Smooth muscle cell (in vitro differentiated cells): ENCODE measurements around the gene HOXA5. TPM values are rescaled to one million over a fixed set of nuclear protein-coding genes. Genes with fewer than 3 reads are reported as not detected.
A peak's percentile ranks its signal among the peaks of the same experiment; 100 is the strongest.

Experiments
- DNase-seq: peaks from one replicate; lab custom pipeline; 2025; ENCODE audit not compliant: unreplicated experiment; lab: John Stamatoyannopoulos, UW
- H2AFZ ChIP-seq: fragments of 200-600 bp; sonication (generic); 2 replicates; pipeline ENCODE4 v1.6.0; 2016; ENCODE audit warnings: antibody characterized with exemption, low read depth, mild to moderate bottlenecking
- H3F3A ChIP-seq: fragments of 200-600 bp; sonication (generic); 2 replicates; pipeline ENCODE4 v1.6.0; 2017; ENCODE audit warnings: antibody characterized with exemption, low read depth
- H3K27ac ChIP-seq: fragments of 200-600 bp; sonication (generic); 2 replicates; pipeline ENCODE4 v1.5.1; 2016; ENCODE audit warnings: low read depth, mild to moderate bottlenecking
- H3K27me3 ChIP-seq: fragments of 200-600 bp; sonication (generic); 2 replicates; pipeline ENCODE4 v1.6.1; 2016; ENCODE audit warnings: low read depth, mild to moderate bottlenecking
- H3K36me3 ChIP-seq: fragments of 200-600 bp; sonication (generic); 2 replicates; pipeline ENCODE4 v1.5.1; 2016; ENCODE audit warnings: low read depth
- H3K4me1 ChIP-seq: fragments of 200-600 bp; sonication (generic); 2 replicates; pipeline ENCODE4 v1.5.1; 2016; ENCODE audit warnings: low read depth
- H3K4me2 ChIP-seq: fragments of 200-600 bp; sonication (generic); 2 replicates; pipeline ENCODE4 v1.6.0; 2016; ENCODE audit warnings: mild to moderate bottlenecking
- H3K4me3 ChIP-seq: fragments of 200-600 bp; sonication (generic); 2 replicates; pipeline ENCODE4 v1.5.1; 2016; ENCODE audit warnings: mild to moderate bottlenecking
- H3K79me2 ChIP-seq: fragments of 200-600 bp; sonication (generic); 2 replicates; pipeline ENCODE4 v1.6.0; 2016; ENCODE audit warnings: low read depth, mild to moderate bottlenecking
- H3K9ac ChIP-seq: fragments of 200-600 bp; sonication (generic); 2 replicates; pipeline ENCODE4 v1.6.0; 2016; ENCODE audit warnings: low read depth
- H3K9me3 ChIP-seq: fragments of 200-600 bp; sonication (generic); replicated peaks from 2 replicates; pipeline ENCODE4 v1.5.1; 2016; ENCODE audit warnings: low read depth
- H4K20me1 ChIP-seq: fragments of 200-600 bp; sonication (generic); 2 replicates; pipeline ENCODE4 v1.6.0; 2016; ENCODE audit warnings: low read depth
- CTCF ChIP-seq: fragments of 200-600 bp; sonication (generic); IDR thresholded peaks from 2 replicates; pipeline ENCODE4 v1.5.1; 2017; ENCODE audit warnings: borderline replicate concordance, mild to moderate bottlenecking, antibody characterized with exemption; ENCODE audit not compliant: insufficient read depth, poor library complexity, severe bottlenecking
- WGBS: methylation state at CpG from one replicate; pipeline ENCODE4 v1.1.7; 2016; ENCODE audit warnings: low lambda C conversion rate; 5-methylcytosine and 5-hydroxymethylcytosine counted together
- polyA plus RNA-seq: library from polyadenylated mRNA; unstranded; fragments of >200 nt; fragmentation: Nextera tagmentation; extraction: Ambion mirVana; gene quantifications from 2 replicates; pipeline ENCODE4 v1.2.1, GENCODE V29; 2016
- total RNA-seq: library from RNA; depleted of rRNA; stranded (reverse); fragments of >200 nt; gene quantifications from 2 replicates; pipeline ENCODE4 v1.2.3, GENCODE V29; 2014

The HOXA5 gene
- total and polyA plus RNA-seq, 2 experiments from 2014 or later = 0.98 to 2.1 TPM

- 30% methylated on average over 8 of the region's 8 CpGs for WGBS
- H3K4me2 ChIP-seq = peak overlapping the region; percentile 49
- no peak for DNase-seq
- H3K27me3 ChIP-seq = peaks cover 100% of the 10 kb centered on the region
- H3K36me3 ChIP-seq = no peaks in the 10 kb centered on the region
- no peak for TF ChIP-seq CTCF
- peaks cover 24% of the 10 kb centered on the region for H4K20me1 ChIP-seq
- H3F3A ChIP-seq = no peaks in the 10 kb centered on the region
- no peak overlapping the region for H3K4me3 ChIP-seq
- H3K4me1 ChIP-seq = peaks cover 11% of the 10 kb centered on the region
- no peak overlapping the region for H3K9ac ChIP-seq
- no peaks in the 10 kb centered on the region for H3K9me3 ChIP-seq
- no peak overlapping the region for H2AFZ ChIP-seq
- H3K79me2 ChIP-seq = no peaks in the 10 kb centered on the region
- no peak overlapping the region for H3K27ac ChIP-seq
Measured at GRCh38 chr7:27100694-27101170, 42.7 kb downstream of the HOXA5 start.

DNA sequence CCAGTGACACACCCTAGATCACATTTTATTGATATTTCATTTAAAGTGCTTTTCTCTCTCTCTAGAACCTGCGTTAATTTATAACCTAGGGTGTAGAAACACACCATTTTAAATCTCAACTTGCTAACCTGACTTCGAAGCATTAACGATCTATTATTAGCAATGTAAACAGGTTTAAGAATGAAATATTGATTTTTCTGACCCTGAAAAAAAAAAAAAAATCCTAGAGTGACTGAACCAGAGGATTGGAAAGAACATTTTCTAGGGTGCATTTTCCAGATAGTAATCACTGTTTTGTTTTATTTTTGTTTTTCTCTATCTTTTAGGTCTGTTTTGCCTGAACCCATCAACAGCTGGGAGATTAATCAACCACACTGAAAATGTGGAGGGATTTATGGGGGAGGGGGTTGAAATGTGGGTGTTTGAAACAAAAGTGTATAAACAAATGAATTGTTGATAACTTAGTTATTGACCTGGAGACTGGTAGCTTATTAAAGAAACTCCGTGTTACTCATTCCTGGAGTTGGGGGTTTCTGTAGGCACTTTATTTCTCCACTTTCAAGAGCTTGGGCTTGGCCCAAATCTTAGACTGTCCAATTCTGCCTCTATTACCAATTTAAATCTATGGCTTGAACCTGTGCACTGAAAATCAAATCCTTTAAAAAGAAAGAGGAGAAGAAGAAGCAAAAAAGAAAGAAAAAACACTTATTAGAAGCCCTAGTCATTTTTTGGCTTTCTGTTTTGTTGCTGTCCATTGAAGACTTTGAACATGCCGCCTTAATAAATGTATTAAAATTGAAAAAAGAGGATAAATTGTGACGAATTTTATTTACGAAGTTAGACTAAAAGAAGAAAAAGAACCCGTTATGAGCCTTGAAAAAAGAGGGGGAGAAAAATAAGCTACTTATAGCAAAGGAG, 43.8 kb downstream of the HOXA5 start:
- Histone ChIP-seq H4K20me1 (peaks cover 23% of the 10 kb centered on the region), H3K9me3 (no peaks in the 10 kb centered on the region), H3K4me2 (no peak overlapping the region), H3K4me3 (no peak overlapping the region), H3K79me2 (no peaks in the 10 kb centered on the region), H3F3A (no peaks in the 10 kb centered on the region), H2AFZ (no peak overlapping the region), H3K4me1 (peaks cover 11% of the 10 kb centered on the region), H3K27ac (no peak overlapping the region), H3K36me3 (no peaks in the 10 kb centered on the region), H3K27me3 (peaks cover 100% of the 10 kb centered on the region), H3K9ac (no peak overlapping the region)
- DNase-seq = no peak
- no peak for TF ChIP-seq CTCF
- WGBS = 61% methylated on average over 8 of the region's 8 CpGs

DNA sequence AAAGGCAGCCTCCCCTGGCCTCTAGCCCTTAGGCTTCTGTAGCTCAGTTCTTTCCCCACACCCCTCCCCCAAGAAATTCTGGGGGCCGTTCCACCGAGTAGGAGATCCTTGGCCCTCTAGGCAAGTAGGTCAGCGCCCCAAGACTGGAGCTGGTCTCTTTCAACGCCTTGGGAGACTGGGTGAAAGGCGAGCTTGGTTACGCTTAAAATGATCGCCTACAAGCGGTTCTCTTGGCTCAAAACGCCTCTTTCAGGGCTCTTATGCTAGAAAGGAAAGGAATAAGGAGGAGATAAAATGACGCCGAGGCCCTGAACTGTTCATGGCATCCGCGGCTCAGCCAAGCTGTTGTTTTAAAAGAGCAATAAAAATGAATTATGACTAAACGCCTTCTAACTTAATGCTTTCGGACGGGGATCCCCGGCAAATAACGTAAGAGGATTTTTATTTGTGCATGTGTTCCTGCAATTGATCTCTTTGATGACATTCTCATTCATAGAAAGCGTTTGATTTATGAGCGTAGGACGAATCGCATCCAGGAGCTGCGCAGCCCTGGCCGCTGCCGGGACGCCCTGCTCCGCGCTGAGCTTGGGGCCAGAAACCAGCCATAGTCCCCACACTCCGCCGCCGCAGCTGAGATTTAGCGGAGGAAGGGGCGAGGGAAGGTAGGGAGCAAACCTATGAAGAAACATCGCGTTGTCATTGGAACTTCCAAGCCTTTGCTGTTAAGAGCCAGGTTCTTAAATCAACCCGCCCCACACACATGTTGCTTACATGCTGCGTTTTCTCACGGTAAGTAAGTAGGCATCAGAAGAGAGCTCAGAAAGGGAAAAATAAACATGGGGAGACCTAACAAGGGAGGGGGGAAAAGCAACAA, 44.7 kb downstream of the HOXA5 start:
- Histone ChIP-seq H4K20me1 (peaks cover 23% of the 10 kb centered on the region), H2AFZ (no peak overlapping the region), H3K36me3 (no peaks in the 10 kb centered on the region), H3K27ac (no peak overlapping the region), H3K4me2 (peak overlapping the region; percentile 73), H3K27me3 (peaks cover 100% of the 10 kb centered on the region), H3K79me2 (no peaks in the 10 kb centered on the region), H3K9me3 (no peaks in the 10 kb centered on the region), H3F3A (no peaks in the 10 kb centered on the region), H3K4me1 (peaks cover 11% of the 10 kb centered on the region), H3K9ac (no peak overlapping the region), H3K4me3 (peak overlapping the region; percentile 23)
- WGBS = 5% methylated on average over 38 of the region's 38 CpGs
- DNase-seq = no peak
- TF ChIP-seq CTCF = no peak
